ENCODE results near the gene PTGES3. TPM values are rescaled to one million over a fixed set of nuclear protein-coding genes. Genes with fewer than 3 reads are reported as not detected.
A peak's percentile ranks its signal among the peaks of the same experiment; 100 is the strongest.
"Not testable (repeated sequence)": the region's sequence is repeated elsewhere in the genome, so short reads cannot be mapped to it uniquely, and the experiment has no call there.

PTGES3 gene
- total RNA-seq, 4 donors from 2014 or later = 50.6 to 95.7 (median 67.3) TPM

DNA sequence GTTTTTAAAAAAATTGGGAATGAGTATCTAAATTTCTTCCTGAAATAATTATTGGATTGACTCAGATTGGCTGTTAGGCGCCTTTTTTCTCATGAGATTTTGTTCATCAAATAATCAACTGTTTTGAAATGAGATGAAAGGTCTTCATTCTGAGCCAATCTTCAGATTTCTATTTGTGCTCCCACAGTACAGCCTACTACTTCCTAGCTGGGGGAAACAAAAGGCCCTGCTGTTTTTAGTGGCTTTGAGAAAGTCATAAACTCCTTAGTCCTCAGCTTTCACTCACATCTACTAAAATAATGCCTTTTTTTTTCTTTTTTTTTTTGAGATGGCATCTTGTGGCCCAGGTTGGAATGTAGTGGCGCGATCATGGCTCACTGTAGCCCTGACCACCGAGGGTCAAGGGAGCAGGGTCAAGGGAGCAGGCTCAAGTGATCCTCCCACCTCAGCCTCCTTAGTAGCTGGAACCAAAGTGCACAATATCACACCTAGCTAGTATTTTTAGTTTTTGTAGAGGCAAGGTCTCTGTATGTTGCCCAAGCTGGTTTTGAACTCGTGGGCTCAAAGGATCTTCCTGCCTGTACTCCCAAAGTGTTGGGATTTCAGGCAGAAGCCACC lies 21.8 kb upstream of the PTGES3 start:
- no peaks in the 10 kb centered on the region for H3K4me1 ChIP-seq
- peaks cover 0 to 37% (median 4%) of the 10 kb centered on the region in 3 donors for H3K36me3 ChIP-seq
- H3K4me3 ChIP-seq = no peak overlapping the region
- TF ChIP-seq, protein P1, sequence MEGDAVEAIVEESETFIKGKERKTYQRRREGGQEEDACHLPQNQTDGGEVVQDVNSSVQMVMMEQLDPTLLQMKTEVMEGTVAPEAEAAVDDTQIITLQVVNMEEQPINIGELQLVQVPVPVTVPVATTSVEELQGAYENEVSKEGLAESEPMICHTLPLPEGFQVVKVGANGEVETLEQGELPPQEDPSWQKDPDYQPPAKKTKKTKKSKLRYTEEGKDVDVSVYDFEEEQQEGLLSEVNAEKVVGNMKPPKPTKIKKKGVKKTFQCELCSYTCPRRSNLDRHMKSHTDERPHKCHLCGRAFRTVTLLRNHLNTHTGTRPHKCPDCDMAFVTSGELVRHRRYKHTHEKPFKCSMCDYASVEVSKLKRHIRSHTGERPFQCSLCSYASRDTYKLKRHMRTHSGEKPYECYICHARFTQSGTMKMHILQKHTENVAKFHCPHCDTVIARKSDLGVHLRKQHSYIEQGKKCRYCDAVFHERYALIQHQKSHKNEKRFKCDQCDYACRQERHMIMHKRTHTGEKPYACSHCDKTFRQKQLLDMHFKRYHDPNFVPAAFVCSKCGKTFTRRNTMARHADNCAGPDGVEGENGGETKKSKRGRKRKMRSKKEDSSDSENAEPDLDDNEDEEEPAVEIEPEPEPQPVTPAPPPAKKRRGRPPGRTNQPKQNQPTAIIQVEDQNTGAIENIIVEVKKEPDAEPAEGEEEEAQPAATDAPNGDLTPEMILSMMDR (IDR thresholded peaks at IDR 0.05) = no peak
- TF ChIP-seq POLR2A (IDR thresholded peaks at IDR 0.05) = no peak
- no peaks in the 10 kb centered on the region for H3K9me3 ChIP-seq
- no peak overlapping the region for H3K27ac ChIP-seq
- peak in 1 of 3 donors; percentile 12 for DNase-seq
- H3K27me3 ChIP-seq = no peaks in the 10 kb centered on the region

DNA sequence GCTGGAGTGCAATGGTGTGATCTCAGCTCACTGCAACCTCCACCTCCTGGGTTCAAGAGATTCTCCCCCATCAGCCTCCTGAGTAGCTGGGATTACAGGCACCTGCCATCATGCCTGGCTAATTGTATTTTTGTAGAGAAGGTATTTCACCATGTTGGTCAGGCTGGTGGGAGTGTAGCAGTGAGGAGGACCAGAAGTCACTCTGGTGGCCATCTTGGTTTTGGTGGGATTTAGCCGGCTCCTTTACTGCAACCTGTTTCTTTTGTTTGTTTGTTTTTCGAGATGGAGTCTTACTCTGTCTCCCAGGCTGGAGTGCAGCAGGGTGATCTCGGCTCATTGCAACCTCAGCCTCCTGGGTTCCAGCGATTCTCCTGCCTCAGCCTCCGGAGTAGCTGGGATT lies 16.4 kb upstream of the PTGES3 start:
- H3K4me1 ChIP-seq, H3K27me3 ChIP-seq, H3K36me3 ChIP-seq, H3K9me3 ChIP-seq, H3K4me3 ChIP-seq, H3K27ac ChIP-seq: not testable (repeated sequence)
- peak in 1 of 3 donors; percentile 5 for DNase-seq

DNA sequence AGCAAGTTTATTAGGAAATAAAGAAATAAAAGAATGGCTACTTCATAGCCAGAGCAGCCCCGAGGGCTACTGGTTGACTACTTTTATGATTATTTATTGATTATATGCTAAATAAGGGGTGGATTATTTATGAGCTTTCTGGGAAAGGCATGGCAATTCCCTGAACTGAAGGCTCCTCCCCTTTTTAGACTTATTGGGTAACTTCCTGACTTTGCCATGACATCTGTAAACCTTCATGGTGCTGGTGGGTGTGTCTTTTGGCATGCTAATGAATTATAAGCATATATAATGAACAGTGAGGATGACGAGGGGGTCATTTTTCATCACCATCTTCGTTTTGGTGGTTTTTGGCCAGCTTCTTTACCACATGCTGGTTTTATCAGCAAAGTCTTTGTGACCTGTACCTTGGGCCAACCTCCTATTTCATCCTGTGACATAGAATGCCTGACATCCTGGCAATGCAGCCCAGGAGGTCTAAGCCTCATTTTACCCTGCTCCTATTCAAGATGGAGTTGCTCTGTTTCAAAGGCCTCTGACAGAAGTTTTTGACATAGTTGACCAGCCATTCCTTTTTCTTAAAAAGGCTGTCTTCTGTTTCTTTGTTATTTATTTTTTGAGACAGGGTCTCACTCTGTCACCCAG lies 11.1 kb upstream of the PTGES3 start:
- H3K4me1 ChIP-seq = no peaks in the 10 kb centered on the region
- no peak overlapping the region for H3K4me3 ChIP-seq
- no peaks in the 10 kb centered on the region for H3K36me3 ChIP-seq
- no peak overlapping the region for H3K27ac ChIP-seq
- TF ChIP-seq, protein P1 (IDR thresholded peaks at IDR 0.05) = no peak
- no peak for TF ChIP-seq POLR2A (IDR thresholded peaks at IDR 0.05)
- H3K9me3 ChIP-seq = no peaks in the 10 kb centered on the region
- no peaks in the 10 kb centered on the region for H3K27me3 ChIP-seq
- DNase-seq = no peak

DNA sequence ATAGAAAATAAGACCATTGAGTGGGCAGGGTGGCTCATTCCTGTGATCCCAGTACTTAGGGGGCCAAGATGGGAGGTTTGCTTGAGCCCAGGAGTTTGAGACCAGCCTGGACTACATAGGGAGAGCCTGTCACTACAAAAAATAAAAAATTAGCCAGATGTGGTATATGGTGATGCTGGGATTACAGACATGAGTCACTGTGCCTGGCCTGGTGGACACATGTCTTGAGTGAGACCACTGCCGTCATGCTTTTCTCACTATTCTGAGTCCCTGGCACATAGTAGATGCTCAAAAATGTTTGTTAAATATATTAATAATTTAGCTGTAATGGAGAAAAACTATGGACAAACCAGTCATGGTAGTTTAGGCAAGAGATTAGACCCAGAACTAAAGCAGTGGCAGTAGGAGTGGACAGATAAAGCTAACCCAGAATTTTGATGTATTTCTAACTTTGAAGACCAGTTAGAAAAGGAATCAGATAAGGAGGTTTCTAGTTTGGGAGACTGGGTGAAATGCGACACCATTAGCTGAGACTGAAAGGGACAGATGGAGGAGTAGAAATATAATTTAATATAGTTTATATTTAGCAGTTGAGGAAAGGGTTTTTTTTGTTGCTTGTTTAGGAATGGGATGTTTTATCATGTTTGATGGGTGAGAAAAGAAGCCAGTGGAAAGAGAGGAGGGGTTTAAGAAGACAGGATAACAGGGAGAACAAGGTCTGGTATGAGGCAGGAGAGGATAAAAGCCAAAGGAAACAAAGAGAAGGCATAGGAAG lies 7.4 kb upstream of the PTGES3 start:
- peak in 1 of 3 donors; percentile 1 for DNase-seq
- H3K27me3 ChIP-seq = no peaks in the 10 kb centered on the region
- TF ChIP-seq, protein P1 (IDR thresholded peaks at IDR 0.05) = no peak
- TF ChIP-seq POLR2A (IDR thresholded peaks at IDR 0.05) = no peak
- no peak overlapping the region for H3K4me3 ChIP-seq
- H3K4me1 ChIP-seq = no peaks in the 10 kb centered on the region
- H3K27ac ChIP-seq = no peak overlapping the region
- H3K36me3 ChIP-seq = no peaks in the 10 kb centered on the region
- H3K9me3 ChIP-seq = no peaks in the 10 kb centered on the region

DNA sequence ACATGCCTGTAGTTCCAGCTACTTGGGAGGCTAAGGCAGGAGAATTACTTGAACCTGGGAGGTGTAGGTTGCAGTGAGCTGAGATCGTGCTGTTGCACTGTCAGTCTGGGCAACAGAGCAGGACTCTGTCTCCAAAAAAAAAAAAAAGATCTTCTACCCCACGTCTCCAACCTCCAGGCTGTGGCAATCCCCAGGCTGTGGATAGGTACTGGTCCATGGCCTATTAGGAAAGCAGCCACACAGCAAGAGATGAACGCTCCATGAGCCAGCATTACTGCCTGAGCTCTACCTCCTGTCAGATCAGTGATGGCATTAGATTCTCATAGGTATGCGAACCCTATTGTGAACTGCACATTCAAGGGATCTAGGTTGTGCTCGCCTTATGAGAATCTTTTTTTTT lies 6.1 kb upstream of the PTGES3 start:
- no peak for TF ChIP-seq POLR2A (IDR thresholded peaks at IDR 0.05)
- TF ChIP-seq, protein P1 (IDR thresholded peaks at IDR 0.05) = no peak
- H3K36me3 ChIP-seq = no peaks in the 10 kb centered on the region

DNA sequence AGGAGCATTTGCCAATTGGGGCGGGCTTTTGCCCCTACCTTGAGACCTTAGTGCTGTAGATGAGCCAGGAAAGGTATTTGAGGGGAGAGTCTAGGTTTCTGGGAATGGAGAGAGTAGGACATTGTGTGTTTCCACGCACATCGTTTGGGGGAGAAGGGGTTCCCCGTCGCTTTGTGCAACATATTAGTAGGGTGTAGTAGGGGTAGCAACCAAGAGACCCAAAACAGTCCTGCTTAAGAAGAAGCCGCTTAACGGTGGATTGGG lies 694 bp upstream of the PTGES3 start:
- Histone ChIP-seq H3K9me3 (no peaks in the 10 kb centered on the region), H3K4me3 (peak overlapping the region; percentile 68 to 89 (median 76)), H3K27ac (peak overlapping the region; percentile 98 to 100 (median 99)), H3K36me3 (no peaks in the 10 kb centered on the region), H3K4me1 (peaks cover 0 to 18% (median 3%) of the 10 kb centered on the region in 4 donors), H3K27me3 (no peaks in the 10 kb centered on the region)
- TF ChIP-seq, protein P1 (IDR thresholded peaks at IDR 0.05) = no peak
- TF ChIP-seq POLR2A (IDR thresholded peaks at IDR 0.05) = no peak
- peak in 1 of 3 donors; percentile 46 for DNase-seq

More for the DNA sequence above, 6.1 kb upstream of the PTGES3 start:
- H3K27me3 ChIP-seq = no peaks in the 10 kb centered on the region
- no peaks in the 10 kb centered on the region for H3K9me3 ChIP-seq
- no peaks in the 10 kb centered on the region for H3K4me1 ChIP-seq
- peak in 1 of 3 donors; percentile 1 for DNase-seq
- H3K4me3 ChIP-seq = no peak overlapping the region
- H3K27ac ChIP-seq = no peak overlapping the region
